ENCODE data around the gene GRB10.

- TF ChIP-seq TCF7L2 (IDR thresholded peaks at IDR 0.05; ENCODE audit: low read depth, low read length): no peak
- TF ChIP-seq CTCF (IDR thresholded peaks at IDR 0.05): no peak
- TF ChIP-seq POLR2AphosphoS5 (IDR thresholded peaks at IDR 0.05; ENCODE audit: low read depth, low read length): no peak
Observed at GRCh38 chr7:50556247-50556991, 226.3 kb downstream of the GRB10 start.
